ENCODE measurements around the gene ZNF101.

Gene ZNF101

GRCh38 chr19:19626516-19627472 lies 41.8 kb upstream of the ZNF101 start:
- Mint-ChIP-seq H3K36me3 (ENCODE audit: low read depth) (peaks cover 20% of the 10 kb centered on the region), H3K9me3 (no peaks in the 10 kb centered on the region), H3K27ac (no peak overlapping the region), H3K4me3 (peak overlapping the region; percentile 89), H3K4me1 (peaks cover 42% of the 10 kb centered on the region), H3K27me3 (ENCODE audit: low read depth, poor library complexity) (peaks cover 10% of the 10 kb centered on the region)
- DNase-seq: no peak
- no peak for TF ChIP-seq CTCF (IDR thresholded peaks at IDR 0.05)

- TF ChIP-seq CTCF (IDR thresholded peaks at IDR 0.05): no peak
- peak; percentile 73 for DNase-seq
- peaks cover 24% of the 10 kb centered on the region for H3K36me3 Mint-ChIP-seq (ENCODE audit: low read depth)
- no peaks in the 10 kb centered on the region for H3K9me3 Mint-ChIP-seq
- peak within 1 kb of the TSS; percentile 89 for H3K4me3 Mint-ChIP-seq
- H3K27me3 Mint-ChIP-seq (ENCODE audit: low read depth, poor library complexity): peaks cover 10% of the 10 kb centered on the region
- peak within 1 kb of the TSS; percentile 9 for H3K27ac Mint-ChIP-seq
- peaks cover 36% of the 10 kb centered on the region for H3K4me1 Mint-ChIP-seq
Measured at GRCh38 chr19:19627621-19628500, 40.8 kb upstream of the ZNF101 start, which contains the start of gene LPAR2. Gene LPAR2, minus strand, starts transcription at chr19:19628220. Its CDS starts 945 bp downstream, at chr19:19627275.

GRCh38 chr19:19628501-19629134 lies 40.0 kb upstream of the ZNF101 start:
- Mint-ChIP-seq H3K4me3 (peak overlapping the region; percentile 81), H3K27me3 (ENCODE audit: low read depth, poor library complexity) (peaks cover 10% of the 10 kb centered on the region), H3K36me3 (ENCODE audit: low read depth) (peaks cover 28% of the 10 kb centered on the region), H3K4me1 (peaks cover 28% of the 10 kb centered on the region), H3K9me3 (no peaks in the 10 kb centered on the region), H3K27ac (no peak overlapping the region)
- peak; percentile 85 for DNase-seq
- TF ChIP-seq CTCF (IDR thresholded peaks at IDR 0.05): no peak

GRCh38 chr19:19630062-19630414 lies 38.6 kb upstream of the ZNF101 start:
- H3K4me3 Mint-ChIP-seq: peak overlapping the region; percentile 49
- H3K27ac Mint-ChIP-seq: no peak overlapping the region
- peaks cover 10% of the 10 kb centered on the region for H3K27me3 Mint-ChIP-seq (ENCODE audit: low read depth, poor library complexity)
- no peak for DNase-seq
- peaks cover 30% of the 10 kb centered on the region for H3K36me3 Mint-ChIP-seq (ENCODE audit: low read depth)
- no peaks in the 10 kb centered on the region for H3K9me3 Mint-ChIP-seq
- no peak for TF ChIP-seq CTCF (IDR thresholded peaks at IDR 0.05)
- peaks cover 25% of the 10 kb centered on the region for H3K4me1 Mint-ChIP-seq

- Mint-ChIP-seq H3K27ac (no peak overlapping the region), H3K4me1 (peaks cover 25% of the 10 kb centered on the region), H3K36me3 (ENCODE audit: low read depth) (peaks cover 33% of the 10 kb centered on the region), H3K27me3 (ENCODE audit: low read depth, poor library complexity) (peaks cover 10% of the 10 kb centered on the region), H3K4me3 (peak overlapping the region; percentile 49), H3K9me3 (no peaks in the 10 kb centered on the region)
- no peak for DNase-seq
- no peak for TF ChIP-seq CTCF (IDR thresholded peaks at IDR 0.05)
Measured at GRCh38 chr19:19630426-19630825, 38.2 kb upstream of the ZNF101 start.

Data from nephron progenitor cell (in vitro differentiated cells).